Epithelial cell of esophagus (primary cell): ENCODE measurements around the gene PM20D2.

ENCODE experiments used
- DNase-seq: peaks from one replicate; pipeline ENCODE4 v3.0.0; 2010; ENCODE audit warnings: low read depth
- H3K4me3 ChIP-seq: 2 replicates; pipeline ENCODE4 v1.5.1; 2011; ENCODE audit warnings: mild to moderate bottlenecking, low read length, control low read depth
- TF ChIP-seq, protein P1 (sequence below): IDR thresholded peaks from 2 replicates; pipeline ENCODE4 v1.5.1; 2011; ENCODE audit warnings: low read depth, mild to moderate bottlenecking, low read length, control low read depth, inconsistent platforms; ENCODE audit not compliant: insufficient read depth; ENCODE audit errors: missing control alignments

The PM20D2 gene

DNA sequence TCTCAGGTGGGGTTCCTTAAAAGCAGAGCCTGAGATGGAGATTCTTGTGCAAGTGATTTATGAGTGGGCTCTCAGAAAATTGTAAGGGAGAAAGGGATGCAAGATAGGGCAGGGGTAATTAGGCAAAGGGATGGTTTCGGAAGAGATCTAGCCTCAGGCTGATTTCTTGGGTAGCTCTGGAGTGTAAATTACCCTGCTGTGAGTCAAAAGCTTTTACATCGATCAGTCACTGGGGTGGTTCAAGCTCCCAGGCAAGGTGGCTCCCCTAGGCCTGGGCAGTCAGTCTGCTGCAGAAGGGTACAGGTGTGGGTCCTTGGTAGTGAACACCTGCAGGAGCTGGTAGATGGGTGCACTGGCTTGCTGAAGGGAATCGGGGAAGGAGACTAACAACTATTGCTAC is 11.1 kb upstream of the PM20D2 start:
- H3K4me3 ChIP-seq: no peak overlapping the region
- peak; percentile 21 for DNase-seq
- TF ChIP-seq, protein P1, sequence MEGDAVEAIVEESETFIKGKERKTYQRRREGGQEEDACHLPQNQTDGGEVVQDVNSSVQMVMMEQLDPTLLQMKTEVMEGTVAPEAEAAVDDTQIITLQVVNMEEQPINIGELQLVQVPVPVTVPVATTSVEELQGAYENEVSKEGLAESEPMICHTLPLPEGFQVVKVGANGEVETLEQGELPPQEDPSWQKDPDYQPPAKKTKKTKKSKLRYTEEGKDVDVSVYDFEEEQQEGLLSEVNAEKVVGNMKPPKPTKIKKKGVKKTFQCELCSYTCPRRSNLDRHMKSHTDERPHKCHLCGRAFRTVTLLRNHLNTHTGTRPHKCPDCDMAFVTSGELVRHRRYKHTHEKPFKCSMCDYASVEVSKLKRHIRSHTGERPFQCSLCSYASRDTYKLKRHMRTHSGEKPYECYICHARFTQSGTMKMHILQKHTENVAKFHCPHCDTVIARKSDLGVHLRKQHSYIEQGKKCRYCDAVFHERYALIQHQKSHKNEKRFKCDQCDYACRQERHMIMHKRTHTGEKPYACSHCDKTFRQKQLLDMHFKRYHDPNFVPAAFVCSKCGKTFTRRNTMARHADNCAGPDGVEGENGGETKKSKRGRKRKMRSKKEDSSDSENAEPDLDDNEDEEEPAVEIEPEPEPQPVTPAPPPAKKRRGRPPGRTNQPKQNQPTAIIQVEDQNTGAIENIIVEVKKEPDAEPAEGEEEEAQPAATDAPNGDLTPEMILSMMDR: no peak

DNA sequence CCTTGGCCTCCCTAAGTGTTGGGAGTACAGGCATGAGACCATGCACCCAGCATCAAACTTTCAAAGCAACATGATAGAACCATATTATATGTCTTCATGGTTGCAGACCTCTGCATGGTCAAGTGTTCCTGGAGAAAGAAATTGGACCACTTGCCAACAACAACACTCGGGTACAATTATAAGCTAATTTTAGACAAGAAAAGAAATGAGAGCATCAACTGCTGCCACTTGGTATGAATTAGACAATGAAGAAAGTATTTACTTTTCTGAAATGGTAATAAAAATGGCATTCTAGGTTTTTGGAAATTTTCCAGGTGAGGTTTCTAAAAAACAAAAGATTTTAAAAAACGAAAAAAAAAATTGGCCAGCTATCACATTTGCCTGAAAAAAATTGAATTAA is 7.7 kb upstream of the PM20D2 start:
- TF ChIP-seq, protein P1: no peak
- H3K4me3 ChIP-seq: no peak overlapping the region
- no peak for DNase-seq

DNA sequence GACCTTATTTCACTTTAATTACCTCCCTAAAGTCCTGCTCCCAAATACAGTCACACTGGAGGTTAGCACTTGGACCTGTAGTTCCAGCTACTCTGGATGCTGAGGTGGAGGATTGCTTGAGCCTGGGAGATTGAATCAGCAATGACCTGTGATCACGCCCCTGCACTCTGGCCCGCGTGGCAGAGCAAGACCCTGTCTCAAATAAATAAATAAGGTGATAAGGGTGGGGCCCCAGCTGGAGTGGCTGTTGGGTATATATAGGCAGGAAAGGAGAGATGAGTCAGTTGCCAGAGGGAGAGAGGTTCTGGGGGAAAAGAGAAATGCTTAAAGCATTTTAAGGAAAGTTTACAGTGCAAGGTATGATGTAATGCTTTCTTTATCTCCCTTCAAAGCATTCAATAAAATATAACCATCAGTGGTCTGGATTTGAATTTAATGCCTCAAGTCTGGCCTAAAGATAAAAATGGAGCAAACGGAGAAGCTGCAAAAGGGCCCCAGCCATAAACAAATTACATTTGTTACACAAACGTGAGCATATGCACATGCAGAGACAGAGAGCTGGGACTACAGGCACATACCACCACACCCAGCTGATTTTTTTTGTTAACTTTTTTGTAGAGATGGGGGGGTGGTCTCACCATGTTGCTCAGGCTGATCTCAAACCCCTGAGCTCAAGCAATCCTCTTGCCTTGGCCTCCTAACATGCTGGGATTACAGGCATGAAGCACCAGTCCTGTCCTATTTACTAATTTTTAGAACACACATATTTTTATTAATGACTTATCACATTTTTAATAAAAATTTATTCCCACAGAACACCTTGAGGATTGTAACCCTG is 6.1 kb upstream of the PM20D2 start:
- DNase-seq: peak; percentile 35
- no peak overlapping the region for H3K4me3 ChIP-seq
- TF ChIP-seq, protein P1: no peak

DNA sequence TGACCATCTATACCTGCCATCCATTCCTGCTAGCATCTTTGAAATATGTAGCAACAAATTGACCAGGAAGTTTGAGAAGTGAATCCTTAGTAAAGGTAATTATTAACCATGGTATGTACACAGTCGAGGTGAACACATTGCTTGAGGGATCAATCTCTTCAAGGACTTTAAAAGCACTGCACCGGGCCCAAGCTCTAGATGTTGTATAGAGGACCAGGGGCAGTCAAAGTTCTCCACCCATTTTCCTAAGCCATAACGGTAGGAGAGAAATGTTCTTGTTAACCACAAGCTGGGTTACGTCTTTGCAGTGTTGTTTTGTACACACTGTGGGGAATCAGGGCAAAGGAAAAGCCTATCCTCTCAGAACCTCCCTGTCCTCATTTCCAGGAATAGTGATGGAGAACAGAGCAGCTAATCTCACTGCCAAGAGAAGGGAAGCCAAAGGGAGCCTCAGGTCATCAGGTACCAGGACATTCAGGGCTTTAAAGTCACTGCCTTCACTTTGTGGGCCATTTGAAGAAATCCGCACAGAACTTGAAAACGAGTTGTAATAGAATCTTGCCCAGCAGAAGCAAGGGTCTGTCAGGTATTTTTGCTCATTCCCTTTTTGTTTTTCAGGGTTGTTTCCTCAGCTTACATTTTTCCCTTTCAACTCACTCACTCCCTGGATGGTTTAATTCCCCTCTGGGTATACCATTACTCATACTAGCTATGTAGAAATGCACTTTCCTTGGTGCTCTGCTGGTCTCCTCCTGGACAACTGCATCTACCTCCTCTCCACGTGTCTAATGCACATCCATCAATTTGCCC is 5.3 kb upstream of the PM20D2 start:
- TF ChIP-seq, protein P1: no peak
- DNase-seq: peak; percentile 60
- no peak overlapping the region for H3K4me3 ChIP-seq

DNA sequence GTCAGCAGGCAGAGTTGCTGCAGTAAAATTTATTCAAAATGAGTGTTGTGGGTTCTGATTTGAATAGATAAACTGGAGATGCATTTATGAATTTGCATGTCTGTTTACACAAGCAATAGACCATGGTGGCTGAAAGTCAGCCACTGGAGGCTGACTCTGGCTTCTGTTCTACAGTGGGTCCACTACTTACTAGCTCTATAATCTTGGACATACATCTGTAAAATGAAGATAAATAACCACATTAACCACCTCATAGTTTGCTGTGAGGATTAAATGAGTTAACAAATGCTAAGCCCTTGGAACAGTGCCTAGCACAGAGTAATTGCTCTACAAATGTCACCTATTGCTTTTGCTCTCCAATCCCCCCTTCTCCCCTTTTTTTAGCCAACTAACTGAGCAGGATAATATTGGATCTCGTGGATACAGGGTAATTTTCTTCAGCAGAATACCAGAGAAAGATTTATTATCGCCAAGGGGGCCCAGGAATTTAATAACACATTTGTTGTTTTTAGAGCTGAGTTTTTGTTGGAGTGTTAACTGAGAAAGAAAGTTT is 1.4 kb upstream of the PM20D2 start:
- H3K4me3 ChIP-seq: no peak overlapping the region
- TF ChIP-seq, protein P1: no peak
- DNase-seq: no peak

DNA sequence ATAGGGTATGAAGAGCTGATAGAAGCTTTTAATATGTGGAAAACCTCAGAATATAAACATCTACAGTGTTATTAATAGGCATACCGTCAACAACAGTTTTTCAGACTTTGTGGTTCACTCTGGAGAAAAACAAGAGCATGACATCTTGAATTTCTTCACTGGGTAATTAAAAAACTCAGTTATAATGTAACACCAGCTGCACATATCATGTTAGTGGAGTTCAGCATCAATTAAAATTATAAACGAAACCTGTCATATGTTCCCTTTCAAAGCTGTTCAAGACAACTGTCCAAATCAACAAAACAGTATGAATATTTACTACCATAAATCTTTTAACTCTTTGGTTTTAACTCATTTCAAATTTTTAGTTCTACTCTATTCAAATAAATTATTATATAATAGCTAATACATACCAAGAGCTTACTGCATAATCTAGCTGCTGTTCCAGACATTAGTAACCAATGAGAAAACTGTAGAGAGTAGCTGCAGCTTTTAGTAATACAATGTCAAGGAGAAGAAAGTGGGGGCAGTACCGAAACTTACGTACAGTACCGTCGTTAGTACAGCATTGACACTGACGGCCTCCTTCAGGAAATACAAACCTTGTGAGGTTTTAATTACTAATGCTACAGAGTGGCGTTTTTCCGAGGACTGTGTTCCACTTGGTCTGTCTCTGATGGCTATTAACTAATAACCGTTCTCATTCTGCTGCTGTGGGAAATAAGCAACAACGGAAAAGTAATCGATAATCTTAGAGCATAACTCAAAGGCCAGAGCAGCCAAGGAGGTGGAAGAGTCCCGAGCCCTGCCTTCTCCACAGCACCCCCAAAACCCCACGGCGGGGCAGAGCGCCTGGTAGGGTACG is 532 bp upstream of the PM20D2 start:
- H3K4me3 ChIP-seq: peak overlapping the region; percentile 60
- TF ChIP-seq, protein P1: no peak
- DNase-seq: peak; percentile 45
